ENCODE data around the gene GLRB.
"Not testable (repeated sequence)": the region's sequence is repeated elsewhere in the genome, so short reads cannot be mapped to it uniquely, and the experiment has no call there.

GLRB gene

GRCh38 chr4:157127571-157127970 is 51.6 kb downstream of the GLRB start:
- no peak for DNase-seq (ENCODE audit: extremely low read depth in 1 of 2, low read depth in 1 of 2)

GRCh38 chr4:157128395-157128794 is 52.4 kb downstream of the GLRB start:
- DNase-seq (ENCODE audit: extremely low read depth in 1 of 2, low read depth in 1 of 2), result no peak

GRCh38 chr4:157141976-157142375 is 66.0 kb downstream of the GLRB start:
- no peak for DNase-seq (ENCODE audit: extremely low read depth in 1 of 2, low read depth in 1 of 2)

GRCh38 chr4:157143369-157143768 is 67.4 kb downstream of the GLRB start:
- DNase-seq (ENCODE audit: extremely low read depth in 1 of 2, low read depth in 1 of 2), result no peak

GRCh38 chr4:157151711-157152110 is 75.8 kb downstream of the GLRB start:
- no peak for DNase-seq (ENCODE audit: extremely low read depth in 1 of 2, low read depth in 1 of 2)

GRCh38 chr4:157165935-157166610 is 90.1 kb downstream of the GLRB start:
- no peak for DNase-seq (ENCODE audit: extremely low read depth in 1 of 2, low read depth in 1 of 2)

GRCh38 chr4:157170321-157170720 is 94.4 kb downstream of the GLRB start:
- no peak for DNase-seq (ENCODE audit: extremely low read depth in 1 of 2, low read depth in 1 of 2)

- DNase-seq (ENCODE audit: extremely low read depth in 1 of 2, low read depth in 1 of 2), result no peak
Measured at GRCh38 chr4:157172011-157172410, 96.1 kb downstream of the GLRB start.

GRCh38 chr4:157180268-157180667 is 104.3 kb downstream of the GLRB start:
- DNase-seq (ENCODE audit: extremely low read depth in 1 of 2, low read depth in 1 of 2), result not testable (repeated sequence)

- DNase-seq (ENCODE audit: extremely low read depth in 1 of 2, low read depth in 1 of 2), result no peak
Measured at GRCh38 chr4:157184300-157184699, 108.3 kb downstream of the GLRB start.

GRCh38 chr4:157185363-157185762 is 109.4 kb downstream of the GLRB start:
- DNase-seq (ENCODE audit: extremely low read depth in 1 of 2, low read depth in 1 of 2), result no peak

GRCh38 chr4:157195374-157195773 is 119.4 kb downstream of the GLRB start:
- DNase-seq (ENCODE audit: extremely low read depth in 1 of 2, low read depth in 1 of 2), result no peak

GRCh38 chr4:157196046-157196445 is 120.1 kb downstream of the GLRB start:
- no peak for DNase-seq (ENCODE audit: extremely low read depth in 1 of 2, low read depth in 1 of 2)

GRCh38 chr4:157204634-157205244 is 128.8 kb downstream of the GLRB start:
- DNase-seq (ENCODE audit: extremely low read depth in 1 of 2, low read depth in 1 of 2), result no peak

- DNase-seq (ENCODE audit: extremely low read depth in 1 of 2, low read depth in 1 of 2), result no peak
Measured at GRCh38 chr4:157217708-157218107, 141.8 kb downstream of the GLRB start.

- no peak for DNase-seq (ENCODE audit: extremely low read depth in 1 of 2, low read depth in 1 of 2)
Measured at GRCh38 chr4:157219711-157220370, 143.9 kb downstream of the GLRB start.

- no peak for DNase-seq (ENCODE audit: extremely low read depth in 1 of 2, low read depth in 1 of 2)
Measured at GRCh38 chr4:157220371-157220881, 144.5 kb downstream of the GLRB start, which contains the start of gene GRIA2. Gene GRIA2 (plus strand): TSS chr4:157220728. CDS start chr4:157221043, 315 bp downstream.

GRCh38 chr4:157221426-157221894 is 145.5 kb downstream of the GLRB start:
- no peak for DNase-seq (ENCODE audit: extremely low read depth in 1 of 2, low read depth in 1 of 2)

Data from activated CD8-positive, alpha-beta memory T cell treated with anti-CD3 and anti-CD28 coated beads for 1 hour (primary cell).